ENCODE data around the gene NRG3.

NRG3 gene

GRCh38 chr10:82240408-82240807 is 365.4 kb downstream of the NRG3 start:
- no peaks in the 10 kb centered on the region for H3K4me1 ChIP-seq (ENCODE audit: control insufficient read depth, low read length)
- H3K4me3 ChIP-seq (ENCODE audit: low read length), result no peak overlapping the region
- no peak overlapping the region for H3K4me2 ChIP-seq (ENCODE audit: low read length)
- H3K27me3 ChIP-seq (ENCODE audit: control insufficient read depth, low read length), result no peaks in the 10 kb centered on the region
- no peaks in the 10 kb centered on the region for H4K20me1 ChIP-seq (ENCODE audit: control insufficient read depth, insufficient read depth, low read depth, low read length)
- H3K27ac ChIP-seq (ENCODE audit: low read depth, low read length), result no peak overlapping the region
- TF ChIP-seq, protein P1, sequence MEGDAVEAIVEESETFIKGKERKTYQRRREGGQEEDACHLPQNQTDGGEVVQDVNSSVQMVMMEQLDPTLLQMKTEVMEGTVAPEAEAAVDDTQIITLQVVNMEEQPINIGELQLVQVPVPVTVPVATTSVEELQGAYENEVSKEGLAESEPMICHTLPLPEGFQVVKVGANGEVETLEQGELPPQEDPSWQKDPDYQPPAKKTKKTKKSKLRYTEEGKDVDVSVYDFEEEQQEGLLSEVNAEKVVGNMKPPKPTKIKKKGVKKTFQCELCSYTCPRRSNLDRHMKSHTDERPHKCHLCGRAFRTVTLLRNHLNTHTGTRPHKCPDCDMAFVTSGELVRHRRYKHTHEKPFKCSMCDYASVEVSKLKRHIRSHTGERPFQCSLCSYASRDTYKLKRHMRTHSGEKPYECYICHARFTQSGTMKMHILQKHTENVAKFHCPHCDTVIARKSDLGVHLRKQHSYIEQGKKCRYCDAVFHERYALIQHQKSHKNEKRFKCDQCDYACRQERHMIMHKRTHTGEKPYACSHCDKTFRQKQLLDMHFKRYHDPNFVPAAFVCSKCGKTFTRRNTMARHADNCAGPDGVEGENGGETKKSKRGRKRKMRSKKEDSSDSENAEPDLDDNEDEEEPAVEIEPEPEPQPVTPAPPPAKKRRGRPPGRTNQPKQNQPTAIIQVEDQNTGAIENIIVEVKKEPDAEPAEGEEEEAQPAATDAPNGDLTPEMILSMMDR (IDR thresholded peaks at IDR 0.05; ENCODE audit: low read depth, low read length, poor library complexity, severe bottlenecking), result no peak
- no peak for TF ChIP-seq EZH2phosphoT487 (IDR thresholded peaks at IDR 0.05; ENCODE audit: borderline replicate concordance, low read length)
- H3F3A ChIP-seq (ENCODE audit: control insufficient read depth, insufficient read depth), result no peaks in the 10 kb centered on the region
- H3K79me2 ChIP-seq (ENCODE audit: control insufficient read depth, low read length), result no peaks in the 10 kb centered on the region
- H3K9me2 ChIP-seq (replicated peaks; ENCODE audit: control insufficient read depth, low read length), result no peaks in the 10 kb centered on the region
- H3K9me3 ChIP-seq (ENCODE audit: control insufficient read depth, insufficient read depth, low read length), result no peaks in the 10 kb centered on the region
- H3K36me3 ChIP-seq (ENCODE audit: control insufficient read depth, low read length), result no peaks in the 10 kb centered on the region

- no peaks in the 10 kb centered on the region for H3K27me3 ChIP-seq (ENCODE audit: control insufficient read depth, low read length)
- H3K4me1 ChIP-seq (ENCODE audit: control insufficient read depth, low read length), result no peaks in the 10 kb centered on the region
- H3K4me2 ChIP-seq (ENCODE audit: low read length), result no peak overlapping the region
- TF ChIP-seq, protein P1 (IDR thresholded peaks at IDR 0.05; ENCODE audit: low read depth, low read length, poor library complexity, severe bottlenecking), result no peak
- no peak for TF ChIP-seq EZH2phosphoT487 (IDR thresholded peaks at IDR 0.05; ENCODE audit: borderline replicate concordance, low read length)
- no peaks in the 10 kb centered on the region for H3K79me2 ChIP-seq (ENCODE audit: control insufficient read depth, low read length)
- H3K9me3 ChIP-seq (ENCODE audit: control insufficient read depth, insufficient read depth, low read length), result no peaks in the 10 kb centered on the region
- H3K27ac ChIP-seq (ENCODE audit: low read depth, low read length), result no peak overlapping the region
- H3K9me2 ChIP-seq (replicated peaks; ENCODE audit: control insufficient read depth, low read length), result no peaks in the 10 kb centered on the region
- H4K20me1 ChIP-seq (ENCODE audit: control insufficient read depth, insufficient read depth, low read depth, low read length), result no peaks in the 10 kb centered on the region
- H3K36me3 ChIP-seq (ENCODE audit: control insufficient read depth, low read length), result no peaks in the 10 kb centered on the region
- H3K4me3 ChIP-seq (ENCODE audit: low read length), result no peak overlapping the region
- no peaks in the 10 kb centered on the region for H3F3A ChIP-seq (ENCODE audit: control insufficient read depth, insufficient read depth)
These were observed 367.8 kb downstream of the NRG3 start for GRCh38 chr10:82242778-82243177.

DNA sequence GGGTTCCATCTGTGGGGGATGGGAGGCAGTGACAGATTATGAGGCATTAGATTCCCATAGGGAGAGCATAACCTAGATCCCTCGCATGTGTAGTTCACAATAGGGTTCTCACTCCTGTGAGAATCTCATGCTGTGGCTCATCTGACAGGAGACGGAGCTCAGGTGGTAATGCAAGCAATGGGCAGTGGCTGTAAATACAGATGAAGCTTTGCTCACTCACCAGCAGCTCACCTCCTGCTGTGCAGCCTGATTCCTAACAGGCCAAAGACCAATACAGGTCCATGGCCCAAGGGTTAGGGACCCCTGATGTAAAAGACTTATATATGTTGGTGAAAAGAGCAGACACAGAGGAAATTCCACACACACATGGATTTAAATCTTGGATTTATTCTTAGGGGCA is 370.2 kb downstream of the NRG3 start:
- H3K9me2 ChIP-seq (replicated peaks; ENCODE audit: control insufficient read depth, low read length), result no peaks in the 10 kb centered on the region; the same call in 1 of the 2 replicates
- H3K27me3 ChIP-seq (ENCODE audit: control insufficient read depth, low read length), result no peaks in the 10 kb centered on the region
- H3K4me1 ChIP-seq (ENCODE audit: control insufficient read depth, low read length), result no peaks in the 10 kb centered on the region
- no peaks in the 10 kb centered on the region for H3K79me2 ChIP-seq (ENCODE audit: control insufficient read depth, low read length)
- H3K4me3 ChIP-seq (ENCODE audit: low read length), result no peak overlapping the region
- no peaks in the 10 kb centered on the region for H3K36me3 ChIP-seq (ENCODE audit: control insufficient read depth, low read length)
- H3K27ac ChIP-seq (ENCODE audit: low read depth, low read length), result no peak overlapping the region
- TF ChIP-seq EZH2phosphoT487 (IDR thresholded peaks at IDR 0.05; ENCODE audit: borderline replicate concordance, low read length), result no peak
- TF ChIP-seq, protein P1 (IDR thresholded peaks at IDR 0.05; ENCODE audit: low read depth, low read length, poor library complexity, severe bottlenecking), result no peak
- no peaks in the 10 kb centered on the region for H3F3A ChIP-seq (ENCODE audit: control insufficient read depth, insufficient read depth)
- H3K9me3 ChIP-seq (ENCODE audit: control insufficient read depth, insufficient read depth, low read length), result no peaks in the 10 kb centered on the region
- H3K4me2 ChIP-seq (ENCODE audit: low read length), result no peak overlapping the region
- no peaks in the 10 kb centered on the region for H4K20me1 ChIP-seq (ENCODE audit: control insufficient read depth, insufficient read depth, low read depth, low read length)

Measured in DOHH2 (cell line).